Smooth muscle cell of bladder (primary cell): ENCODE measurements around the gene CASTOR1. TPM values are rescaled to one million over a fixed set of nuclear protein-coding genes. Genes with fewer than 3 reads are reported as not detected.

Source experiments
- total RNA-seq: library from RNA; depleted of rRNA; stranded (reverse); fragments of >200 nt; gene quantifications from 2 replicates; pipeline ENCODE4 v1.2.3, GENCODE V29; 2014

Gene CASTOR1
- 4.8 and 7.4 TPM in 2 replicates for total RNA-seq

DNA sequence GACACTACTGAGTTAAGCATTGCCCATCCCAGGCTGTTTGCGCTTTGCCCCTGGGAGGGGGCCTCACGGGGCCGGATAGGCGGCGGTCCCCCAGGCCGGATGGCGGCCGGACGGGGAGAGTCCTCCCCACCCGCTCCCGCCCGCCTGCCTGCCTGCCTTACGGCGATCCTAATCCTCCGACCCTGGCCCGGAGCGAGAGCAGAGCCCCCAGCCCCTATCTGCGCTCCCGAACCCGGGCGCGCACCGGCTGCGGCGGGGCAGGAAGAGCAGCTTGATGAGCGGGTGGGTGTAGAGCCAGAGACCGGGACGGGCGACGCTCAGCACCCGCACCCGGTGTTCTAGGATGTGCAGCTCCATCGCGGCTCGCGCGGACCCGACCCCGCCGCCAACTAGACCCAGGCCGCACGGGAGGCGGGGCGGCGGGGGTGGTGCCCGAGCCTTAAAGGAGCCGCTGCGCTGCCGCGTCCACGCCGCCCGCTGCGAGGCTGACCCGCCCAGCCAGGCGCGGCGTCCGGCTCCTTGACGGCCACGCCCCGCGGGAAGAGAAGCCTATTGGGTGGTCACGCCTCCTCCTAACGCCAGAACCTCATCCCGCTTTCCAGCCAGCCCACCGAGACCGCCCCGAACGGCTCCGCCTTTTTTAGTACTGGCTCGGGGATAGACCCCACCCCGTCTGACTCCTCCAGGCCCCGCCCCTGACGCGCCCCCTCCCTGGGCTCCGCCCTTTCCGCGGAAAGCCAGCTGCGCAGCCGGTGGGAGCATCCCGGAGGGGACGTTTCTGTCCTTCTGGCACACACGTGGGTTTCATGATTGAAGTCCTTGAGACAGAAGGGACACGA, at the start of gene CASTOR1:
TSS of gene CASTOR1 (minus strand) at position 365 of the 839 bp plus-strand sequence. CDS start at position 357, 8 bp downstream.

DNA sequence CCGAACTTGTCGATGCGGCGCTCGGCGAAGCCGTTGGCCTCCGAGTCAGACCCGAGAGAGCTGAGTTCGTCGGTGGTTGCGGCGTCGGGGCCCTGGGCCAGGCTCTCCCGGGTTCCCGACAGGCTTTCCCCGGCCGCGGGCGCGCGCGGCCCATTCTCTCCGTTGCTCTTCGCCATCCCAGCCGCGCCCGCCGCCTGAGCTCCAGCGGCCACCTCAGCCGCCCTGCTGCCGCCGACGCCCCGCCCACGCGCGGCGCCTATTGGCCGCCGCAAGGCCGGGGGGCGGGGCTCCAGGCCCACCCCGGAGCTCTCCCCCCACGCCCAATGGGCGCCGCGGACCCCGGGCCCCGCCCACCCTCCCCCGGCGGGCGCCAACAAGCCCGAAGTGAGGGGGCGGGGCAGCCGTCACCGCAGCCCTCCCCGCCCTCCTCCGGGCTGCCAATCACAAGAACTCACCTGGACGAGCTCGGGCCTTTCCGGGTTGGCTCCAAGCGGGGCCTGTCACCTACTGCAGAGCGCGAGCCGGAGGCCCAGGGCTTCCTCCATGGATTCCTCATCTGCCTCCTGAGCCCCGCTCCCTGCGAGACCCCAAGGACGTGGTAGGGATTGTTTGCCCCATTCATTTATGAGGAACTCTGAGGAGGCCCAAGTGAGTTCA, 37.5 kb upstream of the CASTOR1 start, which contains the start of gene TBC1D10A:
TSS of gene TBC1D10A (minus strand) at position 236 of the 657 bp plus-strand sequence. CDS start at position 176, 60 bp downstream.

GRCh38 chr22:30266445-30267381, 22.6 kb downstream of the CASTOR1 start, which contains the start of gene OSM:
Gene OSM (minus strand): TSS chr22:30266851. CDS start chr22:30266799, 52 bp downstream.

DNA sequence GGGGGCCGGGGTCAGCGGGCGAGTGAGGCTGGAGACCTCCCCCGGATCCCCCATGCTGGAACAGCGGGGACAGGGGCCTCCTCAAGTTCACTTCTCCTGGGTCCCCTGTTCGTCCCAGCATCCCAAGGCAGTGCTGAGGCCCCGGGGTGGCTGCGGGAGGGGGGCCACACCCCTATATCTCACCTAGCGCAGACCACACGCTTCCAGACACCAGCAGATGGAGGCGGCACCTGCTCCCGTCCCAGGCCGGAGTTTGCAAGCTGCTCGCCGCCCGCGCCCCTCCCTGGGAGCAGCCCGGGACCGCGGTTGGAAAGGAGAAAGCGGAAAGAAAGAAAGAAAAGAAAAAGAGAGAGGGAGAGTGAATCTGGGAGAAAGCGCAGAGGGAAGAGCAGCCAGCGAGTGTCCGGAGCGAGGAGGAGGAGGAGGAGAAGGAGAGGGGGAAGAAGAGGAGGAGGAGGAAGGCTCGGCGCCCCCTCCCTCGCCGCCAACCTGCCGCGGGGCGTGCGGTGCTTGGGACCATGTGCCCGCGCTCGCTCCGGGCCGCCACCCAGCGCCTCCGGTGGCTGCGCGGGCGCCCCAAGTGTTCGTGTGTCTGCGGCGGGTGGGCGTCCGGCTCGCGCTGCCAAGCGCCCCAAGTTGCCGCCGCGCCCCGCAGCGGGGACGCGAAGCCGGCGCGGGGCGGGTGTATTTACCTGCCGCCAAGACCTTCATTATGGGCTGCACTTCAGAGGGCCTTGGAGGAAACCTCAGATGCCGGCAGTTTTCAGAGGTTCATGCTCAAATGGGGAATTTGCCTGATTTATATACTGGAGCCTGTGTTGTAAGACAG, 43.1 kb downstream of the CASTOR1 start, which contains the start of gene LIF:
TSS of gene LIF (minus strand) at position 775 of the 829 bp plus-strand sequence. CDS start at position 711, 64 bp downstream.

Other genes with a start within 250 kb of the CASTOR1 start
- gene HORMAD2, start 209.0 kb downstream of the CASTOR1 start, total RNA-seq, result under 0.01 TPM in 1 of 2 replicates, not detected in the other
- gene LIF, start 42.7 kb downstream of the CASTOR1 start, total RNA-seq, result 17.3 and 34.1 TPM in 2 replicates
- not detected in 2 replicates for gene OSM, start 22.7 kb downstream of the CASTOR1 start, total RNA-seq
- 10.1 and 11.4 TPM in 2 replicates for gene TBC1D10A, start 37.4 kb upstream of the CASTOR1 start, total RNA-seq
- 15.9 and 17.5 TPM in 2 replicates for gene SF3A1, start 67.4 kb upstream of the CASTOR1 start, total RNA-seq
- gene CCDC157, start 67.5 kb upstream of the CASTOR1 start, total RNA-seq, result 1.3 and 1.7 TPM in 2 replicates
- gene RNF215, start 97.9 kb upstream of the CASTOR1 start, total RNA-seq, result 26.2 and 32.8 TPM in 2 replicates
- gene SEC14L2, start 107.5 kb upstream of the CASTOR1 start, total RNA-seq, result 6.8 and 9.3 TPM in 2 replicates
- gene MTFP1, start 136.3 kb upstream of the CASTOR1 start, total RNA-seq, result 5.1 and 6.7 TPM in 2 replicates
- under 0.01 TPM in 1 of 2 replicates, not detected in the other for gene SEC14L3, start 182.5 kb upstream of the CASTOR1 start, total RNA-seq
- gene SEC14L4, start 216.2 kb upstream of the CASTOR1 start, total RNA-seq, result 0.14 and 0.18 TPM in 2 replicates